GM18861 (cell line): ENCODE measurements around the gene SRPK2.

Source experiments
- ATAC-seq: cut with Tn5 transposase; IDR thresholded peaks from one replicate; pipeline ENCODE4 v1.9.1; 2021; ENCODE audit not compliant: unreplicated experiment

Gene SRPK2

GRCh38 chr7:105149827-105150226 is 238.9 kb downstream of the SRPK2 start:
- no peak for ATAC-seq

DNA sequence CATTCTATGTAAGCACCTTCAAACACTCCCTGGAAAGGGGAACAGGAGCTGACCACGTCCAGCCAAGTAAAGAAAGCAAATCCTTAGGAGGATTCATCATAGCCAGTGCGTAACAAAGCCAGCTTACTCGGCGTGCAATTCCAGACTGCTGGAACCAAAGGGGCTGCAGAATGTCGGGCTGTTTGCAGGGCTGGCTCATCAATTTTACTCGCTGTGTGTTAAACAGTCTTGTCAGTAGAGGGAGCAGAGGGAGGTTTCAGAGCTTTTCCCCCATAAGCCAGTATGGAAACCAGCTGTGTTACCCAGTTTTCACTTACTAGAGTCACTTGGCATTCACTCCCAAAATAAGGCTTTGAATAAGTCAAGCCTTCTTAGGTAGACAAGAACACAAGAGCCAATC is 247.7 kb downstream of the SRPK2 start:
- no peak for ATAC-seq

GRCh38 chr7:105139381-105139780 is 249.3 kb downstream of the SRPK2 start:
- ATAC-seq = no peak

DNA sequence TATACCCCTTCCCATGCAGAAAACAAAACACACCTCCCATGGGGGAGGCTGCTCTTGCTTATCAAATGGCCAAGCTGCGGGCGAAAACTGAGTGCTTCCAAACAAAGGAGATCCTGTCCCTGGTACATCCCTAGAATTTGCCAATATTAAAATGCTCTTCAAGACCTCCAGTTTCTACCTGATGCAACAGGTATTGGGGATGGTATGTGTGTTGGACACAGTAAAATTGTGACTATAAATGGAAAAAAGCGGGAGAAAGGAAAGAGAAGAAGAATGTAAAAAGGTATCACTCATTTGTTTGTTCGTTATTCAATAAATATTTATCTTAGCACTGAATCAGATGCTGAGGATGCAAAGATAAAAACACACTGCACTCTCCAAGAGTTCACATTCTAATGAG is 250.8 kb downstream of the SRPK2 start:
- ATAC-seq = no peak

DNA sequence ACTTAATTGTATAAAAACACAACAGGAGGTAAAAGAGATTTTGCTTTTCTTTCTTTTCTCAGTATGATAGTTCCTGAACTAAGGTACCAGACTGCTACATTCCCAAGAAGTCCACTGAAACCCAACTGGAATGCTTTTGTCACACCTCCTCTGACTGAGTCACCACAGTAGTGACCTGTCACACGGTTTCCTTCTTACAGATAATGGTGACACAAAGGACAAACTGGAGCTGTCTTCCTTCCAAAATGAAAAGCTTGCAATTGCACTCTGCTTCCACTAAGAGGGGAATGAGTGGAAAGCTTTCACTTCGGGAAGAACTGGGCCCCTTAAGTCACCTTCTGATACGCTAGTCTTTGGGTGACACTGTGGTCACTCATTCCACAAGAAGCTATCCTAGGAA is 252.5 kb downstream of the SRPK2 start:
- ATAC-seq = no peak

DNA sequence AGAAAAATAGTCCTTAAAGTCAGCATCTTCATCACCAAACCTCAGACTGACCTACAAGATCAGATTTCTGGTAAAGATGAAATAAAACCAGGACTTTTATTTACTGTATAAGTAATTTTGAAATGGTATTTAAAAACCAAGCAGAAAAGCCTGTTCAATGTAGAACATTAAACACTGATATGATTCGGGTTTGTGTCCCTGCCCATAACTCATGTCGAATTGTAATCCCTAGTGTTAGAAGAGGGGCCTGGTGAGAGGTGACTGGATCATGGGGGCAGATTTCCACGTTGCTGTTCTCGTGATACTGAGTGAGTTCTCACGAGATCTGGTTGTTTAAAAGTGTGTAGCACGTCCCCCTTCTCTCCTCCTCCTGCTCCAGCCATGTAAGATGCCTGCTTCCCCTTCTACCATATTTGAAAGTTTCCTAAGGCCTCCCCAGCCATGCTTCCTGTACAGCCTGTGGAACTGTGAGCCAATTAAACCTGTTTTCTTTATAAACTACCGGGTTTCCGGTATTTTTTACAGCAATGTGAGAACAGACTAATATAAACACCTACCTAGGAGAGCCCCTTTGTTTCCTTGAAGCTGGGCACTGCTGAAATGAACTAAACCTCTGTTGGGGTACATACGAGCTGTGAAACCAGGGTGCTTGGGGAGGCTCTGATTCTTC is 254.6 kb downstream of the SRPK2 start:
- ATAC-seq = no peak

- ATAC-seq = no peak
Observed at GRCh38 chr7:105133358-105133757, 255.4 kb downstream of the SRPK2 start.

- no peak for ATAC-seq
Observed at GRCh38 chr7:105132835-105133234, 255.9 kb downstream of the SRPK2 start.

DNA sequence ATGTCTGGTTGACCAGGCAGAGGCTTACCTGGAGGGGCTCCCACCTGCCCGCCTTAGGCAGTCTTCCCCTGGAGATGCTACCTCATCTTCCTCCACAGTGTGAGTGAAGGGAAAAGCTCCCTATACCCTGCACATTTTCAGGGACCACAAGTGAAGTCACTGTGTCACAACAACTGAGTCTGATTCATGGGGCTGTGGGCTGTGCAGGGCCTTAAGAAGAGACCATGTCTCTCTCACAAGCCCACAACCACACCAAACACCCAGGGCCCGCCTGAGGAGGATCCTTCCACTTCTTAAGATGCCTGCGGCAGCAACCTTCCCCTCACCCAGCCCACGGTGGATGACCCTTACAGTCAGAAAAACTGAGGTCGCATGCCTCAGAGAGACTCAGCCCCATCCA is 256.4 kb downstream of the SRPK2 start:
- no peak for ATAC-seq

- ATAC-seq = no peak
Observed at GRCh38 chr7:105131890-105132289, 256.8 kb downstream of the SRPK2 start.

DNA sequence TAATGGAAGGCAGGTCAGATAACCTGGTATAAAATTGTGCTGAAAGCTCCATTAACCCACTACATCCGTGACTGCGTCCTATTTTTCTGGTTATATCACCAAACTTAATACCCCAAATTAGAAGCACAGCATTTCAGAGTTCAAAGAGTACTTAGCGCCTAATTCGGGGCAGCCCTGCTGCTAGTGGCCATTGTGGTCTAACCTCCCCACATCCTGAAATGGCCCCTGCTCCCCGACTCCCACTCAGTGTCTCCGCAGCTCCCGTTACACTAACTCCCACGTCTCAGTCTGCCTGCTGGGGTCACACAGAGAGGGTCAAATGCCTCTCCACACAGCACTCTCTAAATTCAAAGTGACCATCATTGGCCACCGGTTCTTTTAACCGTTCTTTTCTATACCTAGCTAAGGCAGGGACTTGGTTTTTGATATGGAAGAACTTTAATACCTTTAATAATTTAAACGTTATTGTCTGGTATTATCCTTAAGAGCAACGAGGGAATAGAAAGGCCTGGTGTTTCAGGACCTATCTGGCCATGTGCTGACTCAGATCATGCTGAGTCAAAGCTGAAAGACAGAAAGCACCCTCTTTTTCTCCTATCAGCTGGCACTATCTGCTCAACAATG is 257.6 kb downstream of the SRPK2 start:
- peak; percentile 61 for ATAC-seq

DNA sequence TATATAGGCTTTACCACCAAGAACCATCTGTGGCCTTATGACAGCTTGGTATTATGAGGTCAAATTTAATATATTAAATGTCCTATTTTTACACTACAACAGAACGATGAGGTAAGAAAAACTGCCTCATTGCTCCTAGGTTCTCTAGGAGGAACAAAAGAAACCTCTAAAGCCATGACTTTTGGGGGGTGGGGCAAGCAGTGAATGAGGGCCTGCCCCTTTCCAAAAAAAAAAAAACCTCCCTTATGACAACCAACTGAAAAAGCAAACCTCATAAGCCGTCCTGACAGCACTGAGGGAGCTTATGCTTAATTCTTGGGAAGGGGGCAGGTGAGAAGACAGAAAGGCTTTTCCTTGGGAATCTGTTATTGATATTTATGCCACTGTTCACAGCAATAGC is 258.1 kb downstream of the SRPK2 start:
- no peak for ATAC-seq

GRCh38 chr7:105130048-105130447 is 258.7 kb downstream of the SRPK2 start:
- no peak for ATAC-seq

- ATAC-seq = no peak
Observed at GRCh38 chr7:105127179-105127578, 261.5 kb downstream of the SRPK2 start.

- no peak for ATAC-seq
Observed at GRCh38 chr7:105126436-105126975, 262.2 kb downstream of the SRPK2 start.

DNA sequence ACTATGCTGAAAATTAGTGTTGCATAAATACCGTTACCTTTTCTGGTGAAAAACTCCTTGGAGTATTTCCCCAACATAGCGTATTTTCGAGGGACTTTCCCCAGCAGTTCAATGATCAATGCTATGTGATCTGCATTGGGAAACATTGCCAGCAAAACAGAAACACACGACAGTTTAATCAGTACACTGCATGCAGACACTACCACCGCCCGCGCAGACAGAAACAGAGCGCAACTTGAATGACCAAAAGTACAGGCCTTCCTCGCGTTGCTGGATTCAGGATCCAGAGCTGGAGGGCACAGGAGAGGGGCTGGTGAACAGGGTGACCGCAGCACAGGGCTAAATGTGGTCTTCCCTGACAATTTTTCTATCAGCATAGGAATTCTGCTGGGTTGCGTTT is 263.0 kb downstream of the SRPK2 start:
- no peak for ATAC-seq

- ATAC-seq = no peak
Observed at GRCh38 chr7:105122619-105123018, 266.1 kb downstream of the SRPK2 start.

GRCh38 chr7:105118612-105119600 is 269.8 kb downstream of the SRPK2 start:
- no peak for ATAC-seq

- ATAC-seq = no peak
Observed at GRCh38 chr7:105112440-105113418, 276.0 kb downstream of the SRPK2 start.

GRCh38 chr7:105107458-105107857 is 281.3 kb downstream of the SRPK2 start:
- ATAC-seq = no peak
